Hepatocyte (in vitro differentiated cells): ENCODE data around the gene BMPR1A.

Experiments used
- CTCF ChIP-seq: fragments of 200-600 bp; sonication (generic); IDR thresholded peaks from 2 replicates; pipeline ENCODE4 v1.5.1; 2016; ENCODE audit warnings: antibody characterized with exemption, mild to moderate bottlenecking; ENCODE audit not compliant: poor library complexity
- EZH2 ChIP-seq: fragments of 200-600 bp; sonication (generic); IDR thresholded peaks from 2 replicates; pipeline ENCODE4 v1.6.1; 2016; ENCODE audit warnings: antibody characterized with exemption, mild to moderate bottlenecking, borderline replicate concordance

- no peak for TF ChIP-seq CTCF
- TF ChIP-seq EZH2: no peak
Observed at GRCh38 chr10:86862786-86863483, 106.5 kb downstream of the BMPR1A start.
